Left lung (tissue), 10 donors: ENCODE data around the gene EGFR. TPM values are rescaled to one million over a fixed set of nuclear protein-coding genes. Genes with fewer than 3 reads are reported as not detected.
"Not testable (repeated sequence)": the region's sequence is repeated elsewhere in the genome, so short reads cannot be mapped to it uniquely, and the experiment has no call there.

Experiments used
- ATAC-seq: fragments of 200-7000 bp; cut with Tn5 transposase; one replicate; pipeline ENCODE4 v1.9.1; 2020; ENCODE audit warnings: moderate library complexity
- DNase-seq, 4 donors: peaks; one replicate each; pipeline ENCODE4 v3.0.0-alpha.2; 2013 to 2020
- H3K27ac ChIP-seq, 2 donors: fragments of 200-600 bp; sonication (generic) in 1 of 2; one replicate each; pipeline versions ENCODE4 v1.5.0 to v1.8.0; 2020 to 2021
- H3K27me3 ChIP-seq, 2 donors: fragments of 200-600 bp; sonication (generic) in 1 of 2; one replicate each; pipeline versions ENCODE4 v1.5.0 to v1.8.0; 2020 to 2021
- H3K36me3 ChIP-seq, 2 donors: fragments of 200-600 bp; sonication (generic) in 1 of 2; one replicate each; pipeline versions ENCODE4 v1.5.0 to v1.8.0; 2020 to 2021
- H3K4me1 ChIP-seq, 2 donors: fragments of 200-600 bp; one replicate each; pipeline ENCODE4 v1.8.0; 2021
- H3K4me3 ChIP-seq, 2 donors: fragments of 200-600 bp; sonication (generic) in 1 of 2; one replicate each; pipeline versions ENCODE4 v1.5.0 to v1.8.0; 2020 to 2021; ENCODE audit warnings: mild to moderate bottlenecking in 1 of 2
- H3K9me3 ChIP-seq, 2 donors: fragments of 200-600 bp; sonication (generic) in 1 of 2; one replicate each; pipeline versions ENCODE4 v1.5.0 to v1.8.0; 2020 to 2021
- CTCF ChIP-seq, 2 donors: fragments of 200-600 bp; sonication (generic) in 1 of 2; IDR thresholded peaks; one replicate each; pipeline versions ENCODE4 v1.5.0 to v1.8.0; 2021; ENCODE audit warnings: antibody characterized with exemption in 2 of 2
- intact Hi-C, 2 donors: fragments of 100-400 bp; cut with DNase I; formaldehyde crosslinking; loops; one replicate each; pipeline versions ENCODE4 v1.11.2 to v1.14.2; 2022
- polyA plus RNA-seq, 6 donors: library from polyadenylated mRNA; unstranded; fragments of 120-200 nt; gene quantifications; one replicate each; pipeline ENCODE4 v1.2.1, GENCODE V29; 2013; ENCODE audit not compliant: insufficient read length in 6 of 6
- total RNA-seq, 2 donors: library from RNA; stranded (reverse); fragmentation: NEBNext Ultra II Directional; extraction: Animal tissue kit (Norgen Biotek cat#: 25700); gene quantifications; one replicate each; pipeline ENCODE4 v1.2.1, GENCODE V29; 2021
- donor health status: DM: no; HTN: yes; CAD: no.
- donor health status: DM: no; HTN: no; CAD: no.

Gene EGFR
- total and polyA plus RNA-seq, 8 donors: 48.7 to 79.3 (median 54.1) TPM

- ATAC-seq: no peak
- Histone ChIP-seq H3K4me1 (no peaks in the 10 kb centered on the region), H3K9me3 (no peaks in the 10 kb centered on the region), H3K36me3 (peaks cover 0 to 62% of the 10 kb centered on the region in 2 donors), H3K4me3 (no peak overlapping the region), H3K27ac (no peak overlapping the region), H3K27me3 (no peaks in the 10 kb centered on the region)
- TF ChIP-seq CTCF (IDR thresholded peaks at IDR 0.05): no peak
- DNase-seq: no peak
- intact Hi-C loops: no loop called here
These were observed 143.7 kb downstream of the EGFR start for GRCh38 chr7:55162476-55162875.

GRCh38 chr7:55163733-55164132, 144.9 kb downstream of the EGFR start:
- intact Hi-C loops: no loop called here
- DNase-seq: no peak
- peaks cover 0 to 50% of the 10 kb centered on the region in 2 donors for H3K36me3 ChIP-seq

GRCh38 chr7:55164527-55164926, 145.7 kb downstream of the EGFR start:
- DNase-seq (no peak), ATAC-seq (peak; percentile 51)
- no peak overlapping the region for H3K4me3 ChIP-seq
- no peaks in the 10 kb centered on the region for H3K27me3 ChIP-seq
- H3K9me3 ChIP-seq: no peaks in the 10 kb centered on the region
- intact Hi-C loops: no loop called here
- no peak for TF ChIP-seq CTCF (IDR thresholded peaks at IDR 0.05)
- no peak overlapping the region for H3K27ac ChIP-seq
- no peaks in the 10 kb centered on the region for H3K4me1 ChIP-seq
- peaks cover 0 to 51% of the 10 kb centered on the region in 2 donors for H3K36me3 ChIP-seq

More at GRCh38 chr7:55163733-55164132, 144.9 kb downstream of the EGFR start:
- Histone ChIP-seq H3K4me1 (no peaks in the 10 kb centered on the region), H3K27ac (no peak overlapping the region), H3K4me3 (no peak overlapping the region), H3K27me3 (no peaks in the 10 kb centered on the region), H3K9me3 (no peaks in the 10 kb centered on the region)
- no peak for TF ChIP-seq CTCF (IDR thresholded peaks at IDR 0.05)
- ATAC-seq: no peak

- no peaks in the 10 kb centered on the region for H3K9me3 ChIP-seq
- no peak overlapping the region for H3K27ac ChIP-seq
- H3K4me3 ChIP-seq: no peak overlapping the region
- intact Hi-C loops: no loop called here
- no peak for TF ChIP-seq CTCF (IDR thresholded peaks at IDR 0.05)
- H3K27me3 ChIP-seq: no peaks in the 10 kb centered on the region
- ATAC-seq (no peak), DNase-seq (no peak)
- peaks cover 0 to 51% of the 10 kb centered on the region in 2 donors for H3K36me3 ChIP-seq
- no peaks in the 10 kb centered on the region for H3K4me1 ChIP-seq
These were observed 146.5 kb downstream of the EGFR start for GRCh38 chr7:55165176-55165861.

GRCh38 chr7:55167296-55167695, 148.5 kb downstream of the EGFR start:
- H3K27ac ChIP-seq, H3K4me1 ChIP-seq, intact Hi-C loops, H3K27me3 ChIP-seq, H3K9me3 ChIP-seq, ATAC-seq, H3K4me3 ChIP-seq, DNase-seq: not testable (repeated sequence)
- peaks cover 0 to 59% of the 10 kb centered on the region in 2 donors for H3K36me3 ChIP-seq
